HEK293 (cell line): ENCODE results near the gene GJA5.

Experiments used
- CTCF ChIA-PET: fragments of 350-600 bp; formaldehyde crosslinking; extraction: SDS; loops from one replicate; lab custom pipeline; 2021; ENCODE audit warnings: antibody characterized with exemption; lab: Yijun Ruan, JAX
- POLR2A ChIA-PET: fragments of 300-600 bp; formaldehyde crosslinking; extraction: SDS; loops from one replicate; lab custom pipeline; 2020; ENCODE audit warnings: antibody characterized with exemption, inconsistent platforms; lab: Yijun Ruan, JAX
- H3K27ac ChIP-seq: fragments of 200-500 bp; sonication (Bioruptor generic); 2 replicates; pipeline ENCODE4 v1.5.1; 2014; ENCODE audit warnings: low read depth, low read length, control low read depth, inconsistent platforms; ENCODE audit errors: extremely low read depth
- H3K36me3 ChIP-seq, 2 experiments: fragments of 200-500 bp in 1 of 2; sonication (Bioruptor generic) in 1 of 2; 1 replicate in 1 of 2; 2 replicates in 1 of 2; pipeline ENCODE4 v1.5.1; 2014 to 2017; ENCODE audit warnings: inconsistent platforms in 2 of 2, low read length in 2 of 2; ENCODE audit not compliant: control insufficient read depth in 2 of 2, insufficient read depth in 1 of 2
- H3K4me1 ChIP-seq: fragments of 200-500 bp; sonication (Bioruptor generic); 2 replicates; pipeline ENCODE4 v1.5.1; 2014; ENCODE audit warnings: mild to moderate bottlenecking, low read length, inconsistent platforms; ENCODE audit not compliant: control insufficient read depth, insufficient read depth
- H3K4me3 ChIP-seq: 2 replicates; pipeline ENCODE4 v1.5.1; 2011; ENCODE audit warnings: low read depth, mild to moderate bottlenecking, control low read depth, low read length, moderate library complexity
- H3K9me3 ChIP-seq: fragments of 200-500 bp; sonication (Bioruptor generic); 2 replicates; pipeline ENCODE4 v1.5.1; 2014; ENCODE audit warnings: low read depth, low read length, inconsistent platforms; ENCODE audit not compliant: control insufficient read depth, insufficient read depth
- GLIS1 ChIP-seq: fragments of 450-650 bp; formaldehyde crosslinking; IDR thresholded peaks from 2 replicates; pipeline ENCODE4 v1.5.1; 2016; ENCODE audit warnings: missing biosample characterization, missing genetic modification characterization
- YY2 ChIP-seq: fragments of 450-650 bp; formaldehyde crosslinking; IDR thresholded peaks from 2 replicates; pipeline ENCODE4 v1.5.1; 2016; ENCODE audit warnings: missing biosample characterization, missing genetic modification characterization
- ZBTB17 ChIP-seq: fragments of 450-650 bp; formaldehyde crosslinking; IDR thresholded peaks from 2 replicates; pipeline ENCODE4 v1.5.1; 2016; ENCODE audit warnings: missing biosample characterization, missing genetic modification characterization
- ZBTB26 ChIP-seq: fragments of 450-650 bp; formaldehyde crosslinking; optimal IDR thresholded peaks from 2 replicates; pipeline ENCODE3; 2016; ENCODE audit warnings: missing biosample characterization, mild to moderate bottlenecking, missing genetic modification characterization
- ZNF114 ChIP-seq: fragments of 450-650 bp; formaldehyde crosslinking; IDR thresholded peaks from 2 replicates; pipeline ENCODE4 v1.5.0; 2017; ENCODE audit warnings: missing biosample characterization, missing genetic modification characterization
- ZNF140 ChIP-seq: fragments of 450-650 bp; formaldehyde crosslinking; IDR thresholded peaks from 2 replicates; pipeline ENCODE4 v1.5.1; 2016; ENCODE audit warnings: missing biosample characterization, missing genetic modification characterization
- ZNF23 ChIP-seq: fragments of 450-650 bp; formaldehyde crosslinking; IDR thresholded peaks from 2 replicates; pipeline ENCODE4 v1.5.1; 2016; ENCODE audit warnings: missing biosample characterization, missing genetic modification characterization, borderline replicate concordance
- ZNF354C ChIP-seq: fragments of 450-650 bp; formaldehyde crosslinking; IDR thresholded peaks from 2 replicates; pipeline ENCODE4 v1.5.1; 2016; ENCODE audit warnings: missing biosample characterization, missing genetic modification characterization, low read depth, borderline replicate concordance
- ZNF394 ChIP-seq: fragments of 450-650 bp; formaldehyde crosslinking; IDR thresholded peaks from 2 replicates; pipeline ENCODE4 v1.5.1; 2016; ENCODE audit warnings: missing biosample characterization, missing genetic modification characterization, mild to moderate bottlenecking, moderate library complexity, borderline replicate concordance
- ZNF488 ChIP-seq: fragments of 450-650 bp; formaldehyde crosslinking; IDR thresholded peaks from 2 replicates; pipeline ENCODE4 v1.5.1; 2016; ENCODE audit warnings: missing biosample characterization, missing genetic modification characterization
- ZNF514 ChIP-seq: fragments of 450-650 bp; formaldehyde crosslinking; IDR thresholded peaks from 2 replicates; pipeline ENCODE4 v1.5.1; 2016; ENCODE audit warnings: missing biosample characterization, missing genetic modification characterization
- ZNF558 ChIP-seq: fragments of 450-650 bp; formaldehyde crosslinking; IDR thresholded peaks from 2 replicates; pipeline ENCODE4 v1.5.1; 2016; ENCODE audit warnings: missing biosample characterization, missing genetic modification characterization
- ZNF600 ChIP-seq: fragments of 450-650 bp; formaldehyde crosslinking; IDR thresholded peaks from 2 replicates; pipeline ENCODE4 v1.5.1; 2016; ENCODE audit warnings: missing biosample characterization, missing genetic modification characterization
- ZNF626 ChIP-seq: fragments of 450-650 bp; sonication (Bioruptor Pico); formaldehyde crosslinking; IDR thresholded peaks from 2 replicates; pipeline ENCODE4 v1.5.1; 2018; ENCODE audit warnings: missing biosample characterization, missing genetic modification characterization, inconsistent platforms
- ZNF768 ChIP-seq: fragments of 450-650 bp; formaldehyde crosslinking; IDR thresholded peaks from 2 replicates; pipeline ENCODE4 v1.5.1; 2018; ENCODE audit warnings: missing biosample characterization, mild to moderate bottlenecking, missing genetic modification characterization
- ZNF785 ChIP-seq: fragments of 450-650 bp; formaldehyde crosslinking; IDR thresholded peaks from 2 replicates; pipeline ENCODE4 v1.5.1; 2016; ENCODE audit warnings: missing biosample characterization, missing genetic modification characterization
- TF ChIP-seq, protein P1 (sequence below): fragments of 450-650 bp; formaldehyde crosslinking; IDR thresholded peaks from 2 replicates; pipeline ENCODE4 v1.5.1; 2016; ENCODE audit warnings: missing biosample characterization, missing genetic modification characterization
- TF ChIP-seq, protein P2 (sequence below): fragments of 450-650 bp; formaldehyde crosslinking; IDR thresholded peaks from 2 replicates; pipeline ENCODE4; 2016; ENCODE audit warnings: missing biosample characterization, missing genetic modification characterization
- TF ChIP-seq, protein P3 (sequence below): fragments of 450-650 bp; formaldehyde crosslinking; IDR thresholded peaks from 2 replicates; pipeline ENCODE4 v1.5.1; 2016; ENCODE audit warnings: missing biosample characterization, missing genetic modification characterization

Gene GJA5

DNA sequence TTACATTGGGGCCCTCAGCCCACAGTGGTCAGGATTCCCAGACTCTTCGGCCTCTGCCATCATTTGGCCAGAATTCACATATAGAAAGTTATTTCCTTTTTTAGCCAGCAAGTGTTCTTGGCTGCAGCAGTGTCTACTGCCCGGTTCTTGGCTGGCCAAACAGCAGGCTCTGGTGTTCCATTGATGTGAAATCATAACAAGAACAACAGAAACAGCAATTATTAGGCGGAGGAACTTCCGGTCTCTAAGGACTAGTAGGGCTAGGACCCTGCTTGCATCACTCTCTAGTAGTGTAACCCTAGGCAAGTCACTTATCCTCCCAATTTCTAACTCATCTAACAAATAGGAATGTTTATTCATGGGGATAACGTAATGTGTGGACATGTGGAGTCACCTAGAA lies 8.7 kb upstream of the GJA5 start:
- Histone ChIP-seq H3K27ac (no peak overlapping the region), H3K36me3 (no peaks in the 10 kb centered on the region), H3K9me3 (no peaks in the 10 kb centered on the region), H3K4me3 (no peak overlapping the region), H3K4me1 (peaks cover 3% of the 10 kb centered on the region; the same call in 1 of the 2 replicates)
- TF ChIP-seq GLIS1 (tag by site-specific recombination) = no peak
- TF ChIP-seq ZNF768 = no peak
- no peak for TF ChIP-seq ZNF514 (tag by site-specific recombination)
- no peak for TF ChIP-seq ZNF23 (tag by site-specific recombination)
- TF ChIP-seq, protein P1, sequence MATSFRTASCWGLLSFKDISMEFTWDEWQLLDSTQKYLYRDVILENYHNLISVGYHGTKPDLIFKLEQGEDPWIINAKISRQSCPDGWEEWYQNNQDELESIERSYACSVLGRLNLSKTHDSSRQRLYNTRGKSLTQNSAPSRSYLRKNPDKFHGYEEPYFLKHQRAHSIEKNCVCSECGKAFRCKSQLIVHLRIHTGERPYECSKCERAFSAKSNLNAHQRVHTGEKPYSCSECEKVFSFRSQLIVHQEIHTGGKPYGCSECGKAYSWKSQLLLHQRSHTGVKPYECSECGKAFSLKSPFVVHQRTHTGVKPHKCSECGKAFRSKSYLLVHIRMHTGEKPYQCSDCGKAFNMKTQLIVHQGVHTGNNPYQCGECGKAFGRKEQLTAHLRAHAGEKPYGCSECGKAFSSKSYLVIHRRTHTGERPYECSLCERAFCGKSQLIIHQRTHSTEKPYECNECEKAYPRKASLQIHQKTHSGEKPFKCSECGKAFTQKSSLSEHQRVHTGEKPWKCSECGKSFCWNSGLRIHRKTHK = no peak
- no peak for TF ChIP-seq YY2 (tag by site-specific recombination)
- no peak for TF ChIP-seq ZBTB26 (tag by site-specific recombination)
- no peak for TF ChIP-seq ZBTB17
- TF ChIP-seq, protein P2, sequence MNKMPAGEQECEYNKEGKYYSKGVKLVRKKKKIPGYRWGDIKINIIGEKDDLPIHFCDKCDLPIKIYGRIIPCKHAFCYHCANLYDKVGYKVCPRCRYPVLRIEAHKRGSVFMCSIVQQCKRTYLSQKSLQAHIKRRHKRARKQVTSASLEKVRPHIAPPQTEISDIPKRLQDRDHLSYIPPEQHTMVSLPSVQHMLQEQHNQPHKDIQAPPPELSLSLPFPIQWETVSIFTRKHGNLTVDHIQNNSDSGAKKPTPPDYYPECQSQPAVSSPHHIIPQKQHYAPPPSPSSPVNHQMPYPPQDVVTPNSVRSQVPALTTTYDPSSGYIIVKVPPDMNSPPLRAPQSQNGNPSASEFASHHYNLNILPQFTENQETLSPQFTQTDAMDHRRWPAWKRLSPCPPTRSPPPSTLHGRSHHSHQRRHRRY (tag by site-specific recombination) = no peak
- TF ChIP-seq, protein P3, sequence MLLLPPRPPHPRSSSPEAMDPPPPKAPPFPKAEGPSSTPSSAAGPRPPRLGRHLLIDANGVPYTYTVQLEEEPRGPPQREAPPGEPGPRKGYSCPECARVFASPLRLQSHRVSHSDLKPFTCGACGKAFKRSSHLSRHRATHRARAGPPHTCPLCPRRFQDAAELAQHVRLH (tag by site-specific recombination) = no peak
- no peak for TF ChIP-seq ZNF394 (tag by site-specific recombination)
- no peak for TF ChIP-seq ZNF140 (tag by site-specific recombination)
- ChIA-PET POLR2A (no interaction called here), CTCF (no interaction called here)

DNA sequence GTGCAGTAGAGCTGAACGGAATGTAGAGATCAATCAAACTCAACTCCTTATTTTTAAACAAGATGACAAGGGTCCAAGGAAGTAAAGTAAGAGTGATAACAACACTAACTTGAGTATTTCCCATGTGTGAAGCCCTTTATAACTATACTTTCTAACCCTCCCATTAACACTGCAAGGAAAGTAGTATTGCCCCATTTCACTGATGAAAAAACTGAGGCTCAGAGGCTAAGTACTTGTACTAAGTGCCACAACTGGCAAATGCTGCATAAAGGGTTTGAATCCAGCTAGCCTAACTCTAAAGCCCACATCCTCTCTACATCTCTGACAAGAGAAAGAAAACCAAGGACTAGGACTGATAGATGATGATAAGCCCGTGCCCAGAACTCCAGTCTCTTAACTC lies 8.2 kb upstream of the GJA5 start:
- ChIA-PET CTCF (no interaction called here), POLR2A (no interaction called here)
- TF ChIP-seq ZNF626 (tag by site-specific recombination) (no peak), ZNF558 (no peak), ZNF514 (tag by site-specific recombination) (no peak), ZNF114 (tag by site-specific recombination) (no peak), ZNF488 (no peak), ZNF354C (tag by site-specific recombination) (no peak), ZNF600 (tag by site-specific recombination) (no peak), ZNF785 (tag by site-specific recombination) (no peak)
- Histone ChIP-seq H3K4me1 (peaks cover 3% of the 10 kb centered on the region; the same call in 1 of the 2 replicates), H3K9me3 (no peaks in the 10 kb centered on the region), H3K36me3 (no peaks in the 10 kb centered on the region), H3K27ac (no peak overlapping the region), H3K4me3 (no peak overlapping the region)
